MG63 (cell line): ENCODE measurements around the gene CACNB3. TPM values are rescaled to one million over a fixed set of nuclear protein-coding genes. Genes with fewer than 3 reads are reported as not detected.
A peak's percentile ranks its signal among the peaks of the same experiment; 100 is the strongest.
"Not testable (repeated sequence)": the region's sequence is repeated elsewhere in the genome, so short reads cannot be mapped to it uniquely, and the experiment has no call there.

Source experiments
- DNase-seq: peaks from one replicate; pipeline ENCODE4 v3.0.0-alpha.2; 2020
- H3K27me3 ChIP-seq: fragments of 250-450 bp; sonication (Bioruptor Pico); 2 replicates; pipeline ENCODE4 v1.5.1; 2020; ENCODE audit warnings: mild to moderate bottlenecking, moderate library complexity
- H3K36me3 ChIP-seq: fragments of 250-450 bp; sonication (Bioruptor Pico); 2 replicates; pipeline ENCODE4 v1.5.1; 2020; ENCODE audit warnings: mild to moderate bottlenecking, moderate library complexity
- H3K4me3 ChIP-seq: fragments of 250-450 bp; sonication (Bioruptor Pico); 2 replicates; pipeline ENCODE4 v1.5.1; 2020; ENCODE audit warnings: mild to moderate bottlenecking, moderate library complexity
- H3K9me3 ChIP-seq: fragments of 250-450 bp; sonication (Bioruptor Pico); 2 replicates; pipeline ENCODE4 v1.5.1; 2020; ENCODE audit warnings: mild to moderate bottlenecking, moderate library complexity
- total RNA-seq: library from RNA; depleted of rRNA; stranded (reverse); fragments of >200 nt; shearing (Covaris generic); gene quantifications from 2 replicates; pipeline ENCODE4 v1.2.3, GENCODE V29; 2014; ENCODE audit warnings: low replicate concordance; rRNA removed

CACNB3 gene
- total RNA-seq, 1 experiment from 2014 or later: 19.0 TPM

- Histone ChIP-seq H3K27me3 (peaks cover 13% of the 10 kb centered on the region), H3K9me3 (no peaks in the 10 kb centered on the region), H3K4me3 (no peak overlapping the region), H3K36me3 (no peaks in the 10 kb centered on the region)
- no peak for DNase-seq
These were observed 41.3 kb downstream of the CACNB3 start for GRCh38 chr12:48859607-48860006.

GRCh38 chr12:48860236-48860635 lies 41.9 kb downstream of the CACNB3 start:
- peaks cover 19% of the 10 kb centered on the region for H3K27me3 ChIP-seq
- H3K9me3 ChIP-seq, H3K36me3 ChIP-seq, DNase-seq, H3K4me3 ChIP-seq: not testable (repeated sequence)

- Histone ChIP-seq H3K9me3 (no peaks in the 10 kb centered on the region), H3K27me3 (peaks cover 23% of the 10 kb centered on the region), H3K36me3 (no peaks in the 10 kb centered on the region), H3K4me3 (no peak overlapping the region)
- DNase-seq: no peak
These were observed 42.8 kb downstream of the CACNB3 start for GRCh38 chr12:48861111-48861510.

- DNase-seq: no peak
These were observed 44.5 kb downstream of the CACNB3 start for GRCh38 chr12:48862760-48863159.

GRCh38 chr12:48863291-48863690 lies 45.0 kb downstream of the CACNB3 start:
- Histone ChIP-seq H3K9me3 (no peaks in the 10 kb centered on the region), H3K4me3 (no peak overlapping the region), H3K36me3 (no peaks in the 10 kb centered on the region), H3K27me3 (peaks cover 23% of the 10 kb centered on the region)
- no peak for DNase-seq

More at GRCh38 chr12:48862760-48863159, 44.5 kb downstream of the CACNB3 start:
- no peaks in the 10 kb centered on the region for H3K9me3 ChIP-seq
- H3K4me3 ChIP-seq: no peak overlapping the region
- H3K36me3 ChIP-seq: no peaks in the 10 kb centered on the region
- H3K27me3 ChIP-seq: peaks cover 23% of the 10 kb centered on the region

- H3K36me3 ChIP-seq: no peaks in the 10 kb centered on the region
- no peaks in the 10 kb centered on the region for H3K9me3 ChIP-seq
- peak within 1 kb of the TSS; percentile 52 for H3K4me3 ChIP-seq
- peak; percentile 86 for DNase-seq
- H3K27me3 ChIP-seq: peaks cover 23% of the 10 kb centered on the region
These were observed 47.2 kb downstream of the CACNB3 start, which contains the start of gene RND1 for GRCh38 chr12:48865281-48866051. Gene RND1 (minus strand): TSS chr12:48865870. CDS start chr12:48865767, 103 bp downstream.

- peaks cover 23% of the 10 kb centered on the region for H3K27me3 ChIP-seq
- DNase-seq: no peak
- no peaks in the 10 kb centered on the region for H3K36me3 ChIP-seq
- H3K9me3 ChIP-seq: no peaks in the 10 kb centered on the region
- H3K4me3 ChIP-seq: peak overlapping the region; percentile 52
These were observed 47.9 kb downstream of the CACNB3 start for GRCh38 chr12:48866052-48866711.

DNA sequence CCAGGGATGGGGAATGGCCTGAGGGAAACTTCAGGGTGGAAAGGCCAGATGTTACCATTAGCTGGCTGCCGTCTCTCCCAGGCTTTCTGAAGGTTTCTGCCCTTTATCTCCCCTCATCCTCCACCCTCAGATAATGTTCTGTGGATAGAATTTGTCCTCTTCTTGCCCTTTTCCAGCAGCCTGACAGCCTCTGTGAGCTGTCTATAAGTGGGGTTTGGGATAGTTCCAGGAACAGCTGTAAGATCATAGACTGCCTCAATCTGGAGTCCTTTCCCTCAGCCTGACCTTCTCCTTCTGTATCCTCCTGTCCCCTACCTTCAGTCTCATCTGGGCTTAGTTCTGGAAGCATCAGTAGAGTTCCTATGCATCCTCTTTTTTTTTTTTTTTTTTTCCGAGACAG lies 50.2 kb downstream of the CACNB3 start:
- no peaks in the 10 kb centered on the region for H3K36me3 ChIP-seq
- H3K9me3 ChIP-seq: no peaks in the 10 kb centered on the region
- no peak for DNase-seq
- peaks cover 22% of the 10 kb centered on the region for H3K27me3 ChIP-seq
- H3K4me3 ChIP-seq: no peak overlapping the region

- Histone ChIP-seq H3K27me3 (peaks cover 14% of the 10 kb centered on the region), H3K9me3 (no peaks in the 10 kb centered on the region), H3K36me3 (no peaks in the 10 kb centered on the region), H3K4me3 (no peak overlapping the region)
- DNase-seq: no peak
These were observed 50.9 kb downstream of the CACNB3 start for GRCh38 chr12:48869191-48869590.

GRCh38 chr12:48873096-48873495 lies 54.8 kb downstream of the CACNB3 start:
- H3K36me3 ChIP-seq: no peaks in the 10 kb centered on the region
- H3K9me3 ChIP-seq: no peaks in the 10 kb centered on the region
- no peaks in the 10 kb centered on the region for H3K27me3 ChIP-seq
- H3K4me3 ChIP-seq: no peak overlapping the region
- DNase-seq: no peak

- H3K4me3 ChIP-seq, H3K27me3 ChIP-seq, DNase-seq, H3K9me3 ChIP-seq, H3K36me3 ChIP-seq: not testable (repeated sequence)
These were observed 55.2 kb downstream of the CACNB3 start for GRCh38 chr12:48873534-48873933.

DNA sequence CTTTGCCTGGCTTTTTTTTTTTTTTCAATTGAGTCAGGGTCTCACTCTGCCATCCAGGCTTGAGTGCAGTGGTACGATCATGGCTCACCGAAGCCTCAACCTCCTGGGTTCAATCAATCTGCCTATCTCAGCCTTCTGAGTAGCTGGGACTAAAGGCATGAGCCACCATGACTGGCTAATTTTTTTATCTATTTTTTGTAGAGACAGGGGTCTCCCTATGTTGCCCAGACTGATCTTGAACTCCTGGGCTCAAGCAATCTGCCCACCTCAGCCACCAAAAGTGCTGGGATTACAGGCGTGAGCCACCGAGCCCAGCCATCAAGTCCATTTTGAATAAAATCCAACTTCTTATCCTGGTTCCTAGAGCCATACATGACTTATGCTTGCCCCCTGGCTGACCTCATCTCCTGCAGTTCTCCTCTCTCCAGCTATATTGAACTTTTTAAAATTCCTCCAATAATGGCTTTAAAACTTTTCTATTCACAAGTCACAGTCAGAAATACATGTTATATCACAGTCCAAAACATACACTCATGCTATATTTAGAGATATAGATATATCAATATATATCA lies 57.7 kb downstream of the CACNB3 start:
- Histone ChIP-seq H3K36me3 (no peaks in the 10 kb centered on the region), H3K27me3 (no peaks in the 10 kb centered on the region; the same call in none of the 2 replicates), H3K4me3 (no peak overlapping the region), H3K9me3 (no peaks in the 10 kb centered on the region)
- DNase-seq: peak; percentile 36

Other genes starting within 250 kb of the CACNB3 start
- gene LALBA, start 248.4 kb upstream of the CACNB3 start, total RNA-seq: not detected in 2 replicates
- gene KANSL2, start 136.3 kb upstream of the CACNB3 start, total RNA-seq: 42.8 and 56.3 TPM in 2 replicates
- gene CCNT1, start 101.8 kb upstream of the CACNB3 start, total RNA-seq: 9.7 and 22.2 TPM in 2 replicates
- 30.4 and 40.0 TPM in 2 replicates for gene ADCY6, start 29.4 kb upstream of the CACNB3 start, total RNA-seq
- gene DDX23, start 33.7 kb downstream of the CACNB3 start, total RNA-seq: 76.0 and 85.0 TPM in 2 replicates
- 0.12 TPM in 1 of 2 replicates, not detected in the other for gene RND1, start 47.4 kb downstream of the CACNB3 start, total RNA-seq
- gene FKBP11, start 107.0 kb downstream of the CACNB3 start, total RNA-seq: 0.94 and 3.2 TPM in 2 replicates
- gene ARF3, start 139.0 kb downstream of the CACNB3 start, total RNA-seq: 77.7 and 79.1 TPM in 2 replicates
- 2.7 and 3.6 TPM in 2 replicates for gene WNT10B, start 153.2 kb downstream of the CACNB3 start, total RNA-seq
- not detected in 2 replicates for gene WNT1, start 159.8 kb downstream of the CACNB3 start, total RNA-seq
- 0.13 TPM in 1 of 2 replicates, not detected in the other for gene DDN, start 180.9 kb downstream of the CACNB3 start, total RNA-seq
- gene PRKAG1, start 200.3 kb downstream of the CACNB3 start, total RNA-seq: 76.4 and 102 TPM in 2 replicates
- gene KMT2D, start 242.3 kb downstream of the CACNB3 start, total RNA-seq: 8.6 and 11.7 TPM in 2 replicates